ENCODE data around the gene AIG1.

GRCh38 chr6:143229400-143229799 is 168.7 kb downstream of the AIG1 start:
- TF ChIP-seq TAF1 (IDR thresholded peaks at IDR 0.05; ENCODE audit: borderline replicate concordance, low read depth, low read length) (no peak), FOXM1 (IDR thresholded peaks at IDR 0.05; ENCODE audit: low read depth) (no peak), CTCF (IDR thresholded peaks at IDR 0.05) (no peak), MAX (IDR thresholded peaks at IDR 0.05; ENCODE audit: low read depth) (no peak), EP300 (IDR thresholded peaks at IDR 0.05; ENCODE audit: borderline replicate concordance in 1 of 2, low read depth in 1 of 2, low read length in 1 of 2) (no peak), CHD2 (IDR thresholded peaks at IDR 0.05; ENCODE audit: low read length, partially characterized antibody) (no peak), FOSL2 (IDR thresholded peaks at IDR 0.05; ENCODE audit: borderline replicate concordance, low read depth) (no peak), EZH2phosphoT487 (IDR thresholded peaks at IDR 0.05; ENCODE audit: borderline replicate concordance, low read depth) (no peak), TEAD4 (IDR thresholded peaks at IDR 0.05; ENCODE audit: borderline replicate concordance, insufficient read depth) (no peak), RAD21 (IDR thresholded peaks at IDR 0.05; ENCODE audit: low read length) (no peak), SIN3A (IDR thresholded peaks at IDR 0.05; ENCODE audit: borderline replicate concordance, low read depth, low read length) (no peak), RCOR1 (IDR thresholded peaks at IDR 0.05; ENCODE audit: low read length) (no peak), YY1 (IDR thresholded peaks at IDR 0.05; ENCODE audit: low read depth) (no peak), REST (IDR thresholded peaks at IDR 0.05; ENCODE audit: low read depth, low read length) (no peak)
